GM18502 (cell line): ENCODE measurements around the gene CARNS1.
"Not testable (repeated sequence)": the region's sequence is repeated elsewhere in the genome, so short reads cannot be mapped to it uniquely, and the experiment has no call there.

Experiments
- ATAC-seq: cut with Tn5 transposase; IDR thresholded peaks from one replicate; pipeline ENCODE4 v1.9.1; 2021; ENCODE audit warnings: mild to moderate bottlenecking; ENCODE audit not compliant: unreplicated experiment, poor library complexity

Gene CARNS1

GRCh38 chr11:67463680-67464410 is 48.4 kb downstream of the CARNS1 start:
- no peak for ATAC-seq

- peak; percentile 62 for ATAC-seq
Observed at GRCh38 chr11:67464411-67465188, 49.1 kb downstream of the CARNS1 start.

- ATAC-seq, result no peak
Observed at GRCh38 chr11:67465189-67465510, 49.7 kb downstream of the CARNS1 start.

- not testable (repeated sequence) for ATAC-seq
Observed at GRCh38 chr11:67465530-67465929, 50.1 kb downstream of the CARNS1 start.

GRCh38 chr11:67466367-67466766 is 50.9 kb downstream of the CARNS1 start:
- no peak for ATAC-seq

GRCh38 chr11:67466962-67467771 is 51.7 kb downstream of the CARNS1 start:
- no peak for ATAC-seq

GRCh38 chr11:67468056-67468455 is 52.6 kb downstream of the CARNS1 start:
- ATAC-seq, result no peak

- no peak for ATAC-seq
Observed at GRCh38 chr11:67468456-67468758, 52.9 kb downstream of the CARNS1 start.

- ATAC-seq, result peak; percentile 69
Observed at GRCh38 chr11:67468759-67469507, 53.5 kb downstream of the CARNS1 start, which contains the start of gene TMEM134. TMEM134 (minus strand) TSS chr11:67469251; CDS start chr11:67469192, 59 bp downstream.

GRCh38 chr11:67469508-67469811 is 54.0 kb downstream of the CARNS1 start:
- no peak for ATAC-seq

GRCh38 chr11:67470337-67471002 is 55.0 kb downstream of the CARNS1 start:
- ATAC-seq, result no peak

- ATAC-seq, result no peak
Observed at GRCh38 chr11:67472882-67473281, 57.4 kb downstream of the CARNS1 start.
